ENCODE measurements around the gene SLC6A4.

DNA sequence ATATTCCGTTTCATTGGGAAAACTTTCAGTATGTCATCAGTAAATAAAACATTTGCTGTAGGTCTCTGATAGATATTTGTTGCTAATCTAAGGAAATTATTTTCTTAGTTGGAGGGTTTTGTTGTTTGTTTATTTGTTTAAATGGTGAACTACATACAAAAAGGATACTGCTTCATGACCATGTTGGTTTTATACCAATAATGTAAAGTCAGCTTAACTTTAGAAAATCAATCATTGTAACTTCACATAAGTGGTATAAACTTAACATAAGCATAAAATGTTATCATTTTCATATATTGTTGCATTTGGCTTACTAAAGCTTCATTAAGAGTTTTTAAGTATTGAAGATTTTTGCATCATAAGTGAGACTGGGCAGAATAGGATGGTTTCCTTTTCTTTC is 60.9 kb downstream of the SLC6A4 start:
- TF ChIP-seq, protein P1, sequence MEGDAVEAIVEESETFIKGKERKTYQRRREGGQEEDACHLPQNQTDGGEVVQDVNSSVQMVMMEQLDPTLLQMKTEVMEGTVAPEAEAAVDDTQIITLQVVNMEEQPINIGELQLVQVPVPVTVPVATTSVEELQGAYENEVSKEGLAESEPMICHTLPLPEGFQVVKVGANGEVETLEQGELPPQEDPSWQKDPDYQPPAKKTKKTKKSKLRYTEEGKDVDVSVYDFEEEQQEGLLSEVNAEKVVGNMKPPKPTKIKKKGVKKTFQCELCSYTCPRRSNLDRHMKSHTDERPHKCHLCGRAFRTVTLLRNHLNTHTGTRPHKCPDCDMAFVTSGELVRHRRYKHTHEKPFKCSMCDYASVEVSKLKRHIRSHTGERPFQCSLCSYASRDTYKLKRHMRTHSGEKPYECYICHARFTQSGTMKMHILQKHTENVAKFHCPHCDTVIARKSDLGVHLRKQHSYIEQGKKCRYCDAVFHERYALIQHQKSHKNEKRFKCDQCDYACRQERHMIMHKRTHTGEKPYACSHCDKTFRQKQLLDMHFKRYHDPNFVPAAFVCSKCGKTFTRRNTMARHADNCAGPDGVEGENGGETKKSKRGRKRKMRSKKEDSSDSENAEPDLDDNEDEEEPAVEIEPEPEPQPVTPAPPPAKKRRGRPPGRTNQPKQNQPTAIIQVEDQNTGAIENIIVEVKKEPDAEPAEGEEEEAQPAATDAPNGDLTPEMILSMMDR (IDR thresholded peaks at IDR 0.05 in 2 of 3, conservative IDR thresholded peaks at IDR 0.05 in 1 of 3; ENCODE audit: borderline replicate concordance in 1 of 3, insufficient read depth in 1 of 3, low read depth in 2 of 3, low read length in 2 of 3): no peak
- TF ChIP-seq POLR2A (IDR thresholded peaks at IDR 0.05; ENCODE audit: borderline replicate concordance, extremely low read depth, insufficient read depth, insufficient read length) (no peak), POLR2AphosphoS5 (IDR thresholded peaks at IDR 0.05; ENCODE audit: low read depth, low read length) (no peak)
